ENCODE data around the gene ANXA6.

ANXA6 gene

DNA sequence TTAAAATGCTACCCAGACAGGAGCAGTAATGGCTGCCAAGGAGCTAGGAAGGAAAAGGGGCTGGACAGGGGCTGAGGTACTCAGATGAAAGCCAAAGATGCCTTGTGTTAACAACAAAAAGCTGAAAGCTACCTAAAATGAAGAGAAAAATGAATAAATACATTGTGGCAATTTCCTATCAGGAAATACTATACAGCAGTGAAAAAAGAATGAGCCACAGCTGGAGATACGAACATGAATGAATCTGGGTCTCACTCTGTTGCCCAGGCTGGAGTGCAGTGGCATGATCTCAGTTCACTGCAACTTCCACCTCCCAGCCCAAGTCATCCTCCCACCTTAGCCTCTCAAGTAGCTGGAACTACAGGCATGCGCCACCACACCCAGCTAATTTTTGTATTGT lies 83.0 kb downstream of the ANXA6 start:
- Histone ChIP-seq H4K20me1 (ENCODE audit: insufficient read depth, low read length) (peaks cover 58% of the 10 kb centered on the region), H3K4me1 (ENCODE audit: insufficient read depth, low read length) (peaks cover 18% of the 10 kb centered on the region), H3K79me2 (ENCODE audit: insufficient read depth, low read length) (peaks cover 100% of the 10 kb centered on the region), H2AFZ (ENCODE audit: low read depth, low read length) (no peak overlapping the region), H3K27ac (ENCODE audit: low read length) (no peak overlapping the region), H3K4me3 (ENCODE audit: low read depth in 1 of 2, low read length in 2 of 2) (no peak overlapping the region), H3K36me3 (ENCODE audit: insufficient read depth, low read length) (peaks cover 25% of the 10 kb centered on the region), H3K4me2 (ENCODE audit: insufficient read depth, low read length) (no peak overlapping the region), H3K9me3 (ENCODE audit: insufficient read depth, low read length, severe bottlenecking) (no peaks in the 10 kb centered on the region), H3K27me3 (ENCODE audit: insufficient read depth, low read length, poor library complexity) (no peaks in the 10 kb centered on the region), H3K9ac (ENCODE audit: low read depth, low read length) (no peak overlapping the region)
- no peak for ATAC-seq (ENCODE audit: insufficient read depth, low read depth)
- DNase-seq = no peak
- no peak for TF ChIP-seq EZH2 (IDR thresholded peaks at IDR 0.05; ENCODE audit: borderline replicate concordance, low read depth, low read length, severe bottlenecking)
- TF ChIP-seq, protein P1, sequence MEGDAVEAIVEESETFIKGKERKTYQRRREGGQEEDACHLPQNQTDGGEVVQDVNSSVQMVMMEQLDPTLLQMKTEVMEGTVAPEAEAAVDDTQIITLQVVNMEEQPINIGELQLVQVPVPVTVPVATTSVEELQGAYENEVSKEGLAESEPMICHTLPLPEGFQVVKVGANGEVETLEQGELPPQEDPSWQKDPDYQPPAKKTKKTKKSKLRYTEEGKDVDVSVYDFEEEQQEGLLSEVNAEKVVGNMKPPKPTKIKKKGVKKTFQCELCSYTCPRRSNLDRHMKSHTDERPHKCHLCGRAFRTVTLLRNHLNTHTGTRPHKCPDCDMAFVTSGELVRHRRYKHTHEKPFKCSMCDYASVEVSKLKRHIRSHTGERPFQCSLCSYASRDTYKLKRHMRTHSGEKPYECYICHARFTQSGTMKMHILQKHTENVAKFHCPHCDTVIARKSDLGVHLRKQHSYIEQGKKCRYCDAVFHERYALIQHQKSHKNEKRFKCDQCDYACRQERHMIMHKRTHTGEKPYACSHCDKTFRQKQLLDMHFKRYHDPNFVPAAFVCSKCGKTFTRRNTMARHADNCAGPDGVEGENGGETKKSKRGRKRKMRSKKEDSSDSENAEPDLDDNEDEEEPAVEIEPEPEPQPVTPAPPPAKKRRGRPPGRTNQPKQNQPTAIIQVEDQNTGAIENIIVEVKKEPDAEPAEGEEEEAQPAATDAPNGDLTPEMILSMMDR (IDR thresholded peaks at IDR 0.05; ENCODE audit: borderline replicate concordance, extremely low read depth, low read length, poor library complexity, severe bottlenecking) = no peak

DNA sequence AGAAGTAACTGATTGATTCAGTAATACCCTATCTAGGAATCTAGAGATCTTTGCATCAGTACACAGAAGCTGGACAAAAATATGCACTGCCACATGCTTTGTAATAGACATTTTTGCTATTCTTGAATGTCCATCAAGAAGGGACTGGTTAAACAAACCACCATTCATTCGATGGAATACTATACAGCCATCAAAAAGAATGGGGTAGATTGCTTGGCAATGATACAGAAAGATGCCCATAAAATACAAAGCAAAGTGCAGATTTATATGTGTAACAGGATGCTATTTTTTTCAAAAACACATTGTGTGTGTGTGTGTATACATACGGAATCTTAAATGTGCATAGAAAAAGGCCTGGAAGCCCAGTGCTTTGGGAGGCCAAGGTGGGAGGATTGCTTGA lies 84.3 kb downstream of the ANXA6 start:
- TF ChIP-seq EZH2 (IDR thresholded peaks at IDR 0.05; ENCODE audit: borderline replicate concordance, low read depth, low read length, severe bottlenecking) = no peak
- TF ChIP-seq, protein P1 (IDR thresholded peaks at IDR 0.05; ENCODE audit: borderline replicate concordance, extremely low read depth, low read length, poor library complexity, severe bottlenecking) = no peak
- Histone ChIP-seq H3K27ac (ENCODE audit: low read length) (no peak overlapping the region), H3K4me2 (ENCODE audit: insufficient read depth, low read length) (no peak overlapping the region), H3K9me3 (ENCODE audit: insufficient read depth, low read length, severe bottlenecking) (no peaks in the 10 kb centered on the region), H3K27me3 (ENCODE audit: insufficient read depth, low read length, poor library complexity) (no peaks in the 10 kb centered on the region), H3K4me3 (ENCODE audit: low read depth in 1 of 2, low read length in 2 of 2) (no peak overlapping the region), H2AFZ (ENCODE audit: low read depth, low read length) (no peak overlapping the region), H3K9ac (ENCODE audit: low read depth, low read length) (no peak overlapping the region), H3K4me1 (ENCODE audit: insufficient read depth, low read length) (peaks cover 5% of the 10 kb centered on the region), H4K20me1 (ENCODE audit: insufficient read depth, low read length) (peaks cover 62% of the 10 kb centered on the region), H3K36me3 (ENCODE audit: insufficient read depth, low read length) (peaks cover 20% of the 10 kb centered on the region), H3K79me2 (ENCODE audit: insufficient read depth, low read length) (peaks cover 100% of the 10 kb centered on the region)
- DNase-seq = no peak
- ATAC-seq (ENCODE audit: insufficient read depth, low read depth) = no peak

DNA sequence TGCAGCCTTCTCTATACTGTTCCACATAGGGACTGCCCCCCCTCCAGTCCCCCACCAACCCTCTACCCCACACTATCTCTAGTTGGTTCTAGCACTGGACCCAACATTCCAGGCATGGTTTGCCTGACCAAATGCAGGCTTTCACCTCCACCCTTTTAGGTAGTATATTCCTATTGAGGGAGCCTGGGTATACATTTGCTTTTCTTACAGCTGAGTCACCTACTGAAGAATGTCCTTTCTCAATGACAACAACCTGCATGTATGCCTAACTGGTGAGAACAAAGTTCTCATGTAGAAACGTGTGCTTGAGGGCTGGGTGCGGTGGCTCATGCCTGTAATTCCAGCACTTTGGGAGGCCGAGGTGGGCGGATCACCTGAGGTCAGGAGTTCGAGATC lies 85.0 kb downstream of the ANXA6 start:
- Histone ChIP-seq H3K4me2 (ENCODE audit: insufficient read depth, low read length) (no peak overlapping the region), H3K9ac (ENCODE audit: low read depth, low read length) (no peak overlapping the region), H3K79me2 (ENCODE audit: insufficient read depth, low read length) (peaks cover 100% of the 10 kb centered on the region), H2AFZ (ENCODE audit: low read depth, low read length) (no peak overlapping the region), H3K9me3 (ENCODE audit: insufficient read depth, low read length, severe bottlenecking) (no peaks in the 10 kb centered on the region), H4K20me1 (ENCODE audit: insufficient read depth, low read length) (peaks cover 62% of the 10 kb centered on the region), H3K27ac (ENCODE audit: low read length) (no peak overlapping the region), H3K36me3 (ENCODE audit: insufficient read depth, low read length) (peaks cover 20% of the 10 kb centered on the region), H3K4me1 (ENCODE audit: insufficient read depth, low read length) (no peaks in the 10 kb centered on the region; the same call in 1 of the 2 replicates), H3K27me3 (ENCODE audit: insufficient read depth, low read length, poor library complexity) (no peaks in the 10 kb centered on the region), H3K4me3 (ENCODE audit: low read depth in 1 of 2, low read length in 2 of 2) (no peak overlapping the region)
- ATAC-seq (ENCODE audit: insufficient read depth, low read depth) (no peak), DNase-seq (no peak)
- TF ChIP-seq, protein P1 (IDR thresholded peaks at IDR 0.05; ENCODE audit: borderline replicate concordance, extremely low read depth, low read length, poor library complexity, severe bottlenecking) = no peak
- no peak for TF ChIP-seq EZH2 (IDR thresholded peaks at IDR 0.05; ENCODE audit: borderline replicate concordance, low read depth, low read length, severe bottlenecking)
